Nephron (organoid): ENCODE measurements around the gene EXOC2.
A peak's percentile ranks its signal among the peaks of the same experiment; 100 is the strongest.
"Not testable (repeated sequence)": the region's sequence is repeated elsewhere in the genome, so short reads cannot be mapped to it uniquely, and the experiment has no call there.

Source experiments
- H3K27ac Mint-ChIP-seq, 3 experiments: 2 replicates each; pipeline ENCODE4 v1.8.0; 2020; ENCODE audit warnings: mixed read lengths in 3 of 3, mild to moderate bottlenecking in 2 of 3, moderate library complexity in 1 of 3
- H3K27me3 Mint-ChIP-seq: 2 replicates; pipeline ENCODE4 v1.8.0; 2021; ENCODE audit warnings: low read depth, mild to moderate bottlenecking, moderate library complexity, mixed read lengths
- H3K36me3 Mint-ChIP-seq: 2 replicates; pipeline ENCODE4 v1.8.0; 2020; ENCODE audit warnings: low read depth, mixed read lengths
- H3K4me1 Mint-ChIP-seq: 2 replicates; pipeline ENCODE4 v1.8.0; 2020; ENCODE audit warnings: mixed read lengths
- H3K4me3 Mint-ChIP-seq, 3 experiments: 2 replicates each; pipeline ENCODE4 v1.8.0; 2020; ENCODE audit warnings: mild to moderate bottlenecking in 3 of 3, mixed read lengths in 3 of 3, moderate library complexity in 2 of 3
- H3K9me3 Mint-ChIP-seq: 2 replicates; pipeline ENCODE4 v1.8.0; 2020; ENCODE audit warnings: mixed read lengths
- TF ChIP-seq, protein P1 (sequence below), 3 experiments: fragments of 200-600 bp; sonication (generic); IDR thresholded peaks; one replicate each; pipeline ENCODE4 v1.5.0; 2021; ENCODE audit warnings: antibody characterized with exemption in 3 of 3; ENCODE audit not compliant: unreplicated experiment in 3 of 3

Gene EXOC2

DNA sequence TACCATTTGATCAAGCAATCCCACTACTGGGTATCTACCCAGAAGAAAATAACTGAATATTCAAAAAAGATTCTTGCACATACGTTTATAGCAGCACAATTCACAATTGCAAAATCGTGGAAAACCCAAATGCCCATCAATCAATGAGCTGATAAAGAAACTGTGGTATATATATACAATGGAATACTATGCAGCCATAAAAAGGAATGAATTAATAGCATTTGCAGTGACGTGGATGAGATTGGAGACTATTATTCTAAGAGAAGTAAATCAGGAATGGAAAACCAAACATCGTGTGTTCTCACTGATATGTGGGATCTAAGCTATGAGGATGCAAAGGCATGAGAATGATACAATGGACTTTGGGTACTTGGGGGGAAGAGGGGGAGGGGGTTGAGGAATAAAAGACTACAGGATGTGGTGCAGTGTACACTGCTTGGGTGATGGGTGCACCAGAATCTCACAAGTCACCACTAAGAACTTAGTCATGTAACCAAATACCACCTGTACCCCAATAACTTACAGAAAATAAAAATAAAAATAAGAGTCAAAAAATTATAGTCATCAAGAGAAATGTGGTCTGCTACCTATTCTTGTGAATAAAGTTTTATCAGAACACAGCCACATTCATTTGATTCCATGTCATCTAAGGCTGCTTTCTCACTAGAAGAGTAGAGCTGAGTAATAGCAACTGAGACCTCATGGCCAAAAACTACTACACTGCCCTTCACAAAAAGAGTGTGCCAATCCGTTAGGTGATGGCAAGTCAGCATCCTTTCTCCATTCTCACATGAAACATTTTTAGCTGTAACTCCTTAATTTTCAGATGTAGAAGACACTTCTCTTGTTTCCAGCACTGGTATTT lies 27.3 kb downstream of the EXOC2 start:
- Mint-ChIP-seq H3K27me3 (no peaks in the 10 kb centered on the region), H3K36me3 (peaks cover 27% of the 10 kb centered on the region), H3K4me3 (no peak overlapping the region), H3K4me1 (no peaks in the 10 kb centered on the region), H3K27ac (no peak overlapping the region), H3K9me3 (peaks cover 29% of the 10 kb centered on the region)
- TF ChIP-seq, protein P1, sequence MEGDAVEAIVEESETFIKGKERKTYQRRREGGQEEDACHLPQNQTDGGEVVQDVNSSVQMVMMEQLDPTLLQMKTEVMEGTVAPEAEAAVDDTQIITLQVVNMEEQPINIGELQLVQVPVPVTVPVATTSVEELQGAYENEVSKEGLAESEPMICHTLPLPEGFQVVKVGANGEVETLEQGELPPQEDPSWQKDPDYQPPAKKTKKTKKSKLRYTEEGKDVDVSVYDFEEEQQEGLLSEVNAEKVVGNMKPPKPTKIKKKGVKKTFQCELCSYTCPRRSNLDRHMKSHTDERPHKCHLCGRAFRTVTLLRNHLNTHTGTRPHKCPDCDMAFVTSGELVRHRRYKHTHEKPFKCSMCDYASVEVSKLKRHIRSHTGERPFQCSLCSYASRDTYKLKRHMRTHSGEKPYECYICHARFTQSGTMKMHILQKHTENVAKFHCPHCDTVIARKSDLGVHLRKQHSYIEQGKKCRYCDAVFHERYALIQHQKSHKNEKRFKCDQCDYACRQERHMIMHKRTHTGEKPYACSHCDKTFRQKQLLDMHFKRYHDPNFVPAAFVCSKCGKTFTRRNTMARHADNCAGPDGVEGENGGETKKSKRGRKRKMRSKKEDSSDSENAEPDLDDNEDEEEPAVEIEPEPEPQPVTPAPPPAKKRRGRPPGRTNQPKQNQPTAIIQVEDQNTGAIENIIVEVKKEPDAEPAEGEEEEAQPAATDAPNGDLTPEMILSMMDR (IDR thresholded peaks at IDR 0.05; ENCODE audit: unreplicated experiment in 3 of 3), result no peak

DNA sequence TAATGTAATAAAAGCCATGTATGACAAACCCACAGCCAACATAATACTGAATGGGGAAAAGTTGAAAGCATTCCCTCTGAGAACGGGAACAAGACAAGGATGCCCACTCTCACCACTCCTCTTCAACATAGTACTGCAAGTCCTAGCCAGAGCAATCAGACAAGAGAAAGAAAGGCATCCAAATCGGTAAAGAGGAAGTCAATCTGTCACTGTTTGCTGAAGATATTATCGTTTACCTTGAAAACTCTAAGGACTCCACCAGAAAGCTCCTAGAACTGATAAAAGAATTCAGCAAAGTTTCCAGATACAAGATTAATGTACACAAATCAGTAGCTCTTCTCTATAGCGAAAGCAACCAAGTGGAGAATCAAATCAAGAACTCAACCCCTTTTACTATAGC lies 29.2 kb downstream of the EXOC2 start:
- Mint-ChIP-seq H3K36me3 (peaks cover 25% of the 10 kb centered on the region), H3K9me3 (peaks cover 32% of the 10 kb centered on the region)
- H3K4me1 Mint-ChIP-seq, H3K27ac Mint-ChIP-seq, H3K4me3 Mint-ChIP-seq, H3K27me3 Mint-ChIP-seq: not testable (repeated sequence)

DNA sequence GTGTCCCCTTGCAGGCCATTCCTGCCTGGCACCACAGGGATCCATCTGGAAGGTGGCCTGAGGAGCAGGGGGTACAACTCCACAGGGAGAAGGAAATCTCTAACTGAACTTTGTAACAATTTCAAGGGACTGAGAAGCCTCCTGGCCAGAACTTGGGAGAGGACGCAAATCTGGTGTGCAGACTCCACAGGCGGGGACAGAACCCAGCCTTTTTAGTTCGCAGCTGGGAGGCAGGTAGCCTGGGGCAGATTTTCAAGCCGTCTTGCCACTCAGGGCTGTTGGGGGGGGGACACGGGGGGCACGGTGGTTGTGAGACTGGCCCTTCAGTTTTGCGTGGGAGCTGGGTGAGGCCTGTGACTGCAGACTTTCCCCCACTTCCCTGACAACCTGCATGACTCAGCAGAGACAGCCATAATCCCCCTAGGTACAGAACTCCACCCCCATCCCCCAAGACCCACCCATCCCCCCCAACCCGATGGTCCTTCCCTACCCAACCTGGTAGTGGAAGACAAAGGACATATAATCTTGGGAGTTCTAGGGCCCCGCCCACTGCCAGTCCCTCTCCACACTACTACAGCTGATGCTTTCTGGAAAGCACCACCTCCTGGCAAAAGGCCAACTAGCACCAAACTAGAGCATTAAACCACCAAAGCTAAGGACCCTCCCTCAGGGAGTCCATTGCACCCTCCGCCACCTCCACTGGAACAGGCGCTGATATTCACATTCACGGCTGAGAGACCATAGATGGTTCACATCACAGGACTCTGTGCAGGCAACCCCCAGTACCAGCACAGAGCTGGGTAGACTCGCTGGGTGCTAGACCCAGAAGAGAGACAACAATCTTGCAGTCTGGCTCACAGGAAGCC lies 33.0 kb downstream of the EXOC2 start:
- Mint-ChIP-seq H3K4me3 (no peak overlapping the region), H3K36me3 (peaks cover 27% of the 10 kb centered on the region), H3K9me3 (peaks cover 30% of the 10 kb centered on the region), H3K4me1 (peaks cover 27% of the 10 kb centered on the region), H3K27ac (peak overlapping the region in 1 of 3 experiments; percentile 39), H3K27me3 (no peaks in the 10 kb centered on the region)
- TF ChIP-seq, protein P1 (IDR thresholded peaks at IDR 0.05; ENCODE audit: unreplicated experiment in 3 of 3), result no peak

DNA sequence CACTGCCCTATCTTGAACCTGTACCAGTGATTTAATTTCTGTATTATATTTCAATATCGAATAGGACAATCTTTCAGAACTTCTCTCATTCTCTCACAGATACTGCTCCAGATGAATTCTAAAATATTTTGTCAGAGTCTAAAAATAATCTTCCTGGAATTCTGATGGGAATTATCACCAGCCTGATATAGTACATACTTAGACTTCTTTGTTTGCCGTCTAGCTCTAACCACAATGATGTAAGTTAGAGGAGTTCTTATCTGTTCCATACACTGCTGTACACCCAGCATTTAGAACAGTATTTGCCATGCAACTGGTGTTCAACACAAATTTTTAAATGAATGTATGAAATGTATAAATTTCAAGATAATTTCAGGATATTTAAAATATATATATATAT lies 34.7 kb downstream of the EXOC2 start:
- Mint-ChIP-seq H3K9me3 (peaks cover 18% of the 10 kb centered on the region), H3K36me3 (peaks cover 26% of the 10 kb centered on the region), H3K4me1 (peaks cover 32% of the 10 kb centered on the region), H3K27ac (no peak overlapping the region), H3K4me3 (no peak overlapping the region), H3K27me3 (no peaks in the 10 kb centered on the region)
- TF ChIP-seq, protein P1 (IDR thresholded peaks at IDR 0.05; ENCODE audit: unreplicated experiment in 3 of 3), result no peak

DNA sequence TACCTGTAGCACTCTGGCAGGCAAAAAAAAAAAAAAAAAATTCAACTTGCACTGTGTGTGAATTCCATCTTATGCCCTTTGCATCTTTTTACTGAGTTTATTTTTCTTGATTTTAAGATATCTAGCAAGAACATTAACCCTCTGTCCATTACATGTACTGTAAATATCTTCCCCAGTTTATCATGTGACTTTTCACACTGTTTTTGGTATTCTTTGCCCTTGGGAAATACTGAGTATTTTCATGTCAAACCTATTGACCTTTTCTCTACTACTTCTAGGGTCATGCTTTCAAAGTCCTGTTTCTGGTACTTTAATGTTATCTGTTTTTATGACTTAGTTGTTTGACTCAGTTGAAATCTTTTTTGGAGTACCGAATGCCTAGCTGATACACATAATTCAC lies 35.2 kb downstream of the EXOC2 start:
- peaks cover 32% of the 10 kb centered on the region for H3K4me1 Mint-ChIP-seq
- no peak overlapping the region for H3K27ac Mint-ChIP-seq
- no peaks in the 10 kb centered on the region for H3K27me3 Mint-ChIP-seq
- peaks cover 21% of the 10 kb centered on the region for H3K36me3 Mint-ChIP-seq
- no peak overlapping the region for H3K4me3 Mint-ChIP-seq
- TF ChIP-seq, protein P1 (IDR thresholded peaks at IDR 0.05; ENCODE audit: unreplicated experiment in 3 of 3), result no peak
- peaks cover 13% of the 10 kb centered on the region for H3K9me3 Mint-ChIP-seq

DNA sequence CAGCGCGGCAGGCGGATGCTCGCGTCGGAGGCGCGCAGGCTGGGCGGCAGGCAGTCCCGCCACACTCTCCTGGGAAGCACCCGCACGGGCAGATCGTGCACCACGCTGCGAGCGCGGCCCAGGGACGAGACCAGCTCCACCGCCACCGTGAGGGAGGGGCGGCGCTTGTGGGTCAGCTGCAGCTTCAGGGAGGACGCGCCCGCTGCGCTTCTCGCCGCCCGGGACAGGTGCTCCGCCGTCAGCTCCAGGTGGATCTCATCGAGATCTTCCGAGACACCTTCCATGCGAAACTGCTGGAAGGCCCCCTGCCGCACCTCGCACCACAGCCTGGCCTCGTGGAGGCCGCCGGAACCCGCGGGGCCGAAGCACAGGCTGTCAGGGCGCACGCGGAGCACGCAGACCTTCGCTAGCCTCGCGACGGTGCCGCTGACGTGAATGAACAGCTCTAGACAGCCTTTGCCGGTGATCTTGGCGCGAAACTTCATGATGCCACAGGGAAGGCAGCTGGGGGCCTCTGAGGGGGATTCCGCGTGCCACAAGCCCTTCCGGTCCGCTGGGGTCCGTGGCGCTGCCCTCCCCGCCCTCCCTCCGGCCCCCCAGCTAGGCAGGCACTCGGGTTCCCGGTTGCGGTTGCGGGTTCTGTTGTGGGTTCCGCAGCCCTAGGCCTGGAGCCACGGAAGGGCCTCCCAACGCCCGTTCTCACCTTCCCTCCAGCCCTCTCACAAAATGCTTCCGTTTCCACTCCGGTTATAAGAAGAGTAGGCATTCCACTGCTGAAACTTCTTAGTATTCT lies 36.3 kb downstream of the EXOC2 start, which contains the start of gene HUS1B:
HUS1B (minus strand) TSS at position 641 of the 793 bp plus-strand sequence; CDS start at position 485, 156 bp downstream.
- no peak within 1 kb of the TSS for H3K4me3 Mint-ChIP-seq
- no peak within 1 kb of the TSS for H3K27ac Mint-ChIP-seq
- H3K9me3 Mint-ChIP-seq, result peaks cover 6% of the 10 kb centered on the region
- TF ChIP-seq, protein P1 (IDR thresholded peaks at IDR 0.05; ENCODE audit: unreplicated experiment in 3 of 3), result no peak
- H3K4me1 Mint-ChIP-seq, result peaks cover 32% of the 10 kb centered on the region
- H3K27me3 Mint-ChIP-seq, result no peaks in the 10 kb centered on the region
- H3K36me3 Mint-ChIP-seq, result peaks cover 21% of the 10 kb centered on the region
